GM10847 (cell line): ENCODE measurements around the gene KDM2B.

Experiments
- POLR2A ChIP-seq: IDR thresholded peaks from 2 replicates; pipeline ENCODE4 v1.6.1; 2011; ENCODE audit not compliant: insufficient read length; ENCODE audit errors: extremely low read depth

The KDM2B gene

GRCh38 chr12:121529184-121529583 is 51.6 kb downstream of the KDM2B start:
- TF ChIP-seq POLR2A = no peak

- TF ChIP-seq POLR2A = no peak
These were observed 55.4 kb downstream of the KDM2B start for GRCh38 chr12:121525411-121525810.

- TF ChIP-seq POLR2A = no peak
These were observed 56.5 kb downstream of the KDM2B start for GRCh38 chr12:121524196-121524916.

- TF ChIP-seq POLR2A = no peak
These were observed 57.1 kb downstream of the KDM2B start for GRCh38 chr12:121523741-121524140.

GRCh38 chr12:121522971-121523370 is 57.9 kb downstream of the KDM2B start:
- no peak for TF ChIP-seq POLR2A

GRCh38 chr12:121520586-121521086 is 60.2 kb downstream of the KDM2B start:
- TF ChIP-seq POLR2A = no peak

- TF ChIP-seq POLR2A = no peak
These were observed 60.7 kb downstream of the KDM2B start for GRCh38 chr12:121520119-121520518.

GRCh38 chr12:121519227-121519626 is 61.6 kb downstream of the KDM2B start:
- no peak for TF ChIP-seq POLR2A

- TF ChIP-seq POLR2A = no peak
These were observed 62.2 kb downstream of the KDM2B start for GRCh38 chr12:121518656-121519055.

- TF ChIP-seq POLR2A = no peak
These were observed 64.3 kb downstream of the KDM2B start for GRCh38 chr12:121516437-121517011.

- no peak for TF ChIP-seq POLR2A
These were observed 65.2 kb downstream of the KDM2B start for GRCh38 chr12:121515615-121516014.

GRCh38 chr12:121514184-121514742 is 66.6 kb downstream of the KDM2B start:
- TF ChIP-seq POLR2A = no peak

- TF ChIP-seq POLR2A = no peak
These were observed 67.2 kb downstream of the KDM2B start for GRCh38 chr12:121513464-121514183.

- no peak for TF ChIP-seq POLR2A
These were observed 68.3 kb downstream of the KDM2B start for GRCh38 chr12:121512561-121512960.

- no peak for TF ChIP-seq POLR2A
These were observed 68.9 kb downstream of the KDM2B start for GRCh38 chr12:121511916-121512315.

GRCh38 chr12:121509339-121509738 is 71.5 kb downstream of the KDM2B start:
- TF ChIP-seq POLR2A = no peak
